Tibial nerve (tissue), 3 donors: ENCODE results near the gene OVAAL.

Experiments used
- CTCF ChIP-seq, 5 experiments: fragments of 200-600 bp in 3 of 5; fragments of 450-650 bp in 2 of 5; sonication (generic) in 3 of 5; IDR thresholded peaks; one replicate each; pipeline ENCODE4 v1.5.1; 2016 to 2019; ENCODE audit warnings: antibody characterized with exemption in 5 of 5, mild to moderate bottlenecking in 3 of 5, moderate library complexity in 2 of 5
- POLR2A ChIP-seq, 2 donors: fragments of 450-650 bp; IDR thresholded peaks; one replicate each; pipeline ENCODE4 v1.6.1; 2017; ENCODE audit warnings: antibody characterized with exemption in 2 of 2, mild to moderate bottlenecking in 2 of 2, moderate library complexity in 2 of 2

GRCh38 chr1:180585994-180586359 lies 27.2 kb downstream of the OVAAL start:
- TF ChIP-seq CTCF (IDR thresholded peaks at IDR 0.05) (no peak), POLR2A (IDR thresholded peaks at IDR 0.05) (no peak)
